HCT116 (cell line): ENCODE data around the gene ZNRF3. TPM values are rescaled to one million over a fixed set of nuclear protein-coding genes. Genes with fewer than 3 reads are reported as not detected.
A peak's percentile ranks its signal among the peaks of the same experiment; 100 is the strongest.

ENCODE experiments used
- ATAC-seq: fragments of 200-7000 bp; cut with Tn5 transposase; 2 replicates; pipeline ENCODE4 v1.9.1; 2020; ENCODE audit warnings: mild to moderate bottlenecking, moderate library complexity
- BruUV-seq: library from RNA; stranded (reverse); fragments of 400-500 nt; replicated peaks from 2 replicates; lab custom pipeline; 2021; lab: Mats Ljungman, UMichigan
- CTCF ChIA-PET: fragments of 300-600 bp; sonication (Branson Sonifier 250); formaldehyde crosslinking; loops from one replicate; lab custom pipeline; 2021; ENCODE audit warnings: antibody characterized with exemption; lab: Charles Lee
- POLR2A ChIA-PET: fragments of 300-600, 350-600 bp; sonication (Branson Sonifier 250); formaldehyde crosslinking; loops from one replicate; lab custom pipeline; 2021; ENCODE audit warnings: antibody characterized with exemption; lab: Charles Lee
- RAD21 ChIA-PET, 2 experiments: fragments of 300-600 bp; sonication (Branson Sonifier 250); formaldehyde crosslinking; loops; one replicate each; lab custom pipeline; 2023; ENCODE audit warnings: low total read pairs in 2 of 2; ENCODE audit not compliant: uncharacterized antibody in 2 of 2, unreplicated experiment in 2 of 2, low non-redundant PET in 1 of 2; lab: Charles Lee
- DNase-seq: peaks from one replicate; pipeline ENCODE4 v3.0.0-alpha.2; 2010; ENCODE audit warnings: low read depth, low spot score
- H2AFZ ChIP-seq: fragments of 200-600 bp; shearing (Covaris generic), sonication (generic); 2 replicates; pipeline ENCODE4 v1.6.1; 2017; ENCODE audit warnings: low read depth, mixed run types, mixed read lengths, antibody characterized with exemption, low read length; ENCODE audit not compliant: poor library complexity, severe bottlenecking
- H3K27ac ChIP-seq: 2 replicates; pipeline ENCODE4 v1.5.1; 2012; ENCODE audit warnings: low read depth, low read length
- H3K27me3 ChIP-seq: fragments of 200-600 bp; sonication (generic); 2 replicates; pipeline ENCODE4 v1.6.1; 2016; ENCODE audit warnings: mixed run types, low read length, mixed read lengths; ENCODE audit not compliant: insufficient read depth
- H3K36me3 ChIP-seq, 2 experiments: fragments of 200-500 bp in 1 of 2; fragments of 200-600 bp in 1 of 2; sonication (Bioruptor generic) in 1 of 2; sonication (generic) in 1 of 2; 2 replicates each; pipeline versions ENCODE4 v1.5.1 to v1.6.1; 2014 to 2016; ENCODE audit warnings: low read length in 2 of 2, inconsistent platforms in 1 of 2, mixed read lengths in 1 of 2, mixed run types in 1 of 2; ENCODE audit not compliant: insufficient read depth in 2 of 2, control insufficient read depth in 1 of 2
- H3K4me1 ChIP-seq, 2 experiments: fragments of 200-600 bp in 1 of 2; sonication (generic) in 1 of 2; 2 replicates each; pipeline versions ENCODE4 v1.5.1 to v1.6.1; 2012 to 2017; ENCODE audit warnings: low read length in 2 of 2, inconsistent platforms in 1 of 2, mild to moderate bottlenecking in 1 of 2, mixed read lengths in 1 of 2, mixed run types in 1 of 2, moderate library complexity in 1 of 2; ENCODE audit not compliant: insufficient read depth in 2 of 2, control insufficient read depth in 1 of 2
- H3K4me2 ChIP-seq: fragments of 200-600 bp; sonication (generic); 2 replicates; pipeline ENCODE4 v1.6.1; 2017; ENCODE audit warnings: mixed run types, low read length, mixed read lengths
- H3K4me3 ChIP-seq, 2 experiments: fragments of 200-600 bp in 1 of 2; sonication (generic) in 1 of 2; replicated peaks in 1 of 2; 2 replicates each; pipeline ENCODE4 v1.5.1; 2011 to 2016; ENCODE audit warnings: low read length in 2 of 2, control low read depth in 1 of 2, low read depth in 1 of 2, mild to moderate bottlenecking in 1 of 2, mixed read lengths in 1 of 2, mixed run types in 1 of 2
- H3K79me2 ChIP-seq: fragments of 200-600 bp; sonication (generic); 2 replicates; pipeline ENCODE4 v1.6.1; 2017; ENCODE audit warnings: mild to moderate bottlenecking, mixed run types, low read length, moderate library complexity, mixed read lengths; ENCODE audit not compliant: insufficient read depth
- H3K9ac ChIP-seq: fragments of 200-600 bp; sonication (generic); 2 replicates; pipeline ENCODE4 v1.6.1; 2016; ENCODE audit warnings: low read length, mixed read lengths
- H3K9me2 ChIP-seq: fragments of 200-600 bp; sonication (generic), shearing (Covaris generic); 2 replicates; pipeline ENCODE4 v1.6.1; 2017; ENCODE audit warnings: mixed run types, mild to moderate bottlenecking, moderate library complexity; ENCODE audit not compliant: insufficient read depth
- H3K9me3 ChIP-seq, 2 experiments: fragments of 200-500 bp in 1 of 2; fragments of 200-600 bp in 1 of 2; sonication (Bioruptor generic) in 1 of 2; sonication (generic) in 1 of 2; 2 replicates each; pipeline ENCODE4 v1.6.1; 2014 to 2017; ENCODE audit warnings: low read length in 2 of 2, mixed read lengths in 2 of 2, inconsistent platforms in 1 of 2, low read depth in 1 of 2, mild to moderate bottlenecking in 1 of 2, mixed run types in 1 of 2, moderate library complexity in 1 of 2; ENCODE audit not compliant: control insufficient read depth in 1 of 2, insufficient read depth in 1 of 2
- H4K20me1 ChIP-seq: fragments of 200-600 bp; sonication (generic), shearing (Covaris generic); 2 replicates; pipeline ENCODE4 v1.6.1; 2017; ENCODE audit warnings: mixed run types, mild to moderate bottlenecking, moderate library complexity; ENCODE audit not compliant: insufficient read depth
- CEBPB ChIP-seq: IDR thresholded peaks from 2 replicates; pipeline ENCODE4 v1.6.1; 2012; ENCODE audit warnings: low read depth
- JUND ChIP-seq: IDR thresholded peaks from 2 replicates; pipeline ENCODE4 v1.6.1; 2012
- RAD21 ChIP-seq: IDR thresholded peaks from 2 replicates; pipeline ENCODE4 v1.6.1; 2012; ENCODE audit warnings: low read depth, mild to moderate bottlenecking
- REST ChIP-seq: IDR thresholded peaks from 2 replicates; pipeline ENCODE4 v1.6.1; 2012; ENCODE audit warnings: low read depth
- SP1 ChIP-seq: IDR thresholded peaks from 2 replicates; pipeline ENCODE4 v1.6.1; 2012; ENCODE audit warnings: low read depth
- TCF7L2 ChIP-seq: IDR thresholded peaks from 2 replicates; pipeline ENCODE4 v1.7.0; 2011; ENCODE audit warnings: borderline replicate concordance, inconsistent platforms; ENCODE audit not compliant: insufficient read depth, insufficient read length; ENCODE audit errors: extremely low read depth
- intact Hi-C: fragments of 100-400 bp; cut with micrococcal nuclease; formaldehyde crosslinking; loops from 2 replicates; pipeline ENCODE4 v1.10.0; 2022
- total RNA-seq: library from RNA; stranded (reverse); gene quantifications from one replicate; pipeline ENCODE4 v1.2.1, GENCODE V29; 2021; ENCODE audit not compliant: unreplicated experiment

ZNRF3 gene
- total RNA-seq, 1 experiment from 2014 or later, result 12.2 TPM

GRCh38 chr22:29070490-29070889 is 187.1 kb downstream of the ZNRF3 start:
- Histone ChIP-seq H3K27me3 (no peaks in the 10 kb centered on the region), H4K20me1 (no peaks in the 10 kb centered on the region), H3K4me1 (peaks cover 13 to 33% of the 10 kb centered on the region in 2 experiments), H3K36me3 (no peaks in the 10 kb centered on the region), H3K9ac (no peak overlapping the region), H3K9me3 (no peaks in the 10 kb centered on the region), H2AFZ (peak overlapping the region; percentile 19), H3K79me2 (no peaks in the 10 kb centered on the region), H3K4me3 (no peak overlapping the region), H3K9me2 (no peaks in the 10 kb centered on the region), H3K27ac (no peak overlapping the region), H3K4me2 (peak overlapping the region; percentile 50)
- ChIA-PET POLR2A (no interaction called here), RAD21 (no interaction called here), CTCF (interaction anchor here (1.0 kb wide), 1 partner anchor 84 kb away, joined by 3 read pairs; no protein-coding TSS in a partner anchor)
- intact Hi-C loops, result loop anchor here (10.0 kb wide), 1 partner anchor 1376 kb away; no protein-coding TSS in a partner anchor
- DNase-seq (no peak), ATAC-seq (no peak)
- BruUV-seq, result no TSS peak
- TF ChIP-seq JUND (no peak), SP1 (no peak), CEBPB (no peak)

DNA sequence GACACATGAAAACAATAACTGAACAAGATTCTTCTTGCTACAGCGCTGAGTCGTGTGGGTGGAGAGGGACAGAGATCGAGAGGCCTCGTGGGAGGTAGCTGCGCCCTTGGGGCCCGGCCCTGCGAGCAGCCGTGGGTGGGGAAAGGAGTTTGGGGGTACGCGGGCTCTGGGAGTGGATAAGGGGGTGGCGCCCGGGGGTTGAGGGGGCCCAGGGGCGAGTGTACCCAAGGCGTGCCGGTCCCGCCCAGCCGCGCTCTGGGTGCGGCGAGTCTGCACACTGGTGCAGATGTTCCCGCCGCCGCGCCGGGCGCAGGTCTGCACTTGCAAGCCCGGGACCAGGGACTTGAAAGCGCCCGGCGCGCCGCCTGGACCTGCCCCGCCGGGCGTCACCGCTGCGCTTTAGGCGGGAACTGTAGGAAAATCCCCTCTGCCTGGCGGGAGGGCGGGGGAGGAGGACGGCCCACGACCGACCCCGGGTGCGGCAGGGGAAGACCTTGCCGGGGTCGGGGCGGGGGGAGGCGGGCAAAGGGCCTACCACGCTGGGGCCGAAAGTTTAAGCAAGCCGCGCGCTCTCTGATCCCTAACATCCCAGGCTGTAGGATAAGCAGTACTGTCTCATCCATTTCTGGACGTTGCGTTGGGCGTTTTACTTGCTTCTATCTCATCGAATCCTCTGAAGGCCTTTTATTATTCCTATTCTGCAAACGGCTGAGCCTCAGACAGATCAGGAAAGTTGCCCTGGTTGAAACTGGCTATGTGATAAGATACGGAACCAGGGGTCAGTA is 188.1 kb downstream of the ZNRF3 start:
- H3K4me2 ChIP-seq, result peak overlapping the region; percentile 50
- intact Hi-C loops, result loop anchor here (10.0 kb wide), 1 partner anchor 1377 kb away; no protein-coding TSS in a partner anchor
- POLR2A ChIA-PET, result no interaction called here

More for the DNA sequence above, 188.1 kb downstream of the ZNRF3 start:
- Histone ChIP-seq H3K9ac (peak overlapping the region; percentile 48), H3K36me3 (no peaks in the 10 kb centered on the region), H3K27me3 (no peaks in the 10 kb centered on the region), H3K9me3 (no peaks in the 10 kb centered on the region), H3K4me1 (peaks cover 13 to 33% of the 10 kb centered on the region in 2 experiments), H3K27ac (no peak overlapping the region), H3K4me3 (peak overlapping the region; percentile 3 to 35), H2AFZ (peak overlapping the region; percentile 91), H3K9me2 (no peaks in the 10 kb centered on the region), H4K20me1 (no peaks in the 10 kb centered on the region), H3K79me2 (no peaks in the 10 kb centered on the region)
- BruUV-seq, result no TSS peak
- ChIA-PET CTCF (interaction anchor here (1.7 kb wide), 1 partner anchor 31 kb away, joined by 9 read pairs; no protein-coding TSS in a partner anchor), RAD21 (no interaction called here)
- ATAC-seq, result peak; percentile 6; the same call in 1 of the 2 replicates
- TF ChIP-seq RAD21 (no peak), REST (no peak), TCF7L2 (peak; percentile 72)
- DNase-seq, result no peak
